Caco-2 (cell line): ENCODE measurements around the gene TMEM258. TPM values are rescaled to one million over a fixed set of nuclear protein-coding genes. Genes with fewer than 3 reads are reported as not detected.

Experiments used
- BruUV-seq: library from RNA; stranded (reverse); fragments of 400-500 nt; replicated peaks from 2 replicates; lab custom pipeline; 2021; lab: Mats Ljungman, UMichigan
- CTCF ChIA-PET: fragments of 300-600 bp; sonication (Branson Sonifier 250); formaldehyde crosslinking; loops from one replicate; lab custom pipeline; 2022; ENCODE audit warnings: antibody characterized with exemption; lab: Charles Lee
- POLR2A ChIA-PET: fragments of 300-600 bp; sonication (Branson Sonifier 250); formaldehyde crosslinking; loops from one replicate; lab custom pipeline; 2022; ENCODE audit warnings: antibody characterized with exemption; lab: Charles Lee
- DNase-seq, 2 experiments: peaks; one replicate each; pipeline versions ENCODE4 v3.0.0 to v3.0.0-alpha.2; 2020 to 2022
- H3K27me3 ChIP-seq: replicated peaks from 2 replicates; pipeline ENCODE4 v1.6.0; 2011; ENCODE audit warnings: low read length; ENCODE audit not compliant: control insufficient read depth, insufficient read depth
- H3K36me3 ChIP-seq: 2 replicates; pipeline ENCODE4 v1.5.1; 2011; ENCODE audit warnings: low read length; ENCODE audit not compliant: control insufficient read depth, insufficient read depth
- H3K4me1 ChIP-seq: fragments of 250-450 bp; sonication (Bioruptor Pico); 2 replicates; pipeline ENCODE4 v1.5.1; 2020; ENCODE audit warnings: mild to moderate bottlenecking
- H3K4me3 ChIP-seq: 2 replicates; pipeline ENCODE4 v1.5.1; 2011; ENCODE audit warnings: low read depth, mild to moderate bottlenecking, control low read depth, low read length
- H3K9me3 ChIP-seq: fragments of 250-450 bp; sonication (Bioruptor Pico); 2 replicates; pipeline ENCODE4 v1.5.1; 2020; ENCODE audit warnings: mild to moderate bottlenecking, moderate library complexity
- H3K27ac Mint-ChIP-seq: one replicate; pipeline ENCODE4 v1.8.0; 2022; ENCODE audit warnings: mixed read lengths; ENCODE audit not compliant: unreplicated experiment
- H3K27me3 Mint-ChIP-seq: one replicate; pipeline ENCODE4 v1.8.0; 2022; ENCODE audit warnings: mixed read lengths; ENCODE audit not compliant: insufficient read depth, unreplicated experiment
- H3K36me3 Mint-ChIP-seq: one replicate; pipeline ENCODE4 v1.8.0; 2022; ENCODE audit warnings: mild to moderate bottlenecking, mixed read lengths; ENCODE audit not compliant: insufficient read depth, unreplicated experiment
- H3K4me1 Mint-ChIP-seq: one replicate; pipeline ENCODE4 v1.8.0; 2022; ENCODE audit warnings: low read depth, mixed read lengths; ENCODE audit not compliant: unreplicated experiment
- H3K4me3 Mint-ChIP-seq: one replicate; pipeline ENCODE4 v1.8.0; 2022; ENCODE audit warnings: mild to moderate bottlenecking, moderate library complexity, mixed read lengths; ENCODE audit not compliant: unreplicated experiment
- H3K9me3 Mint-ChIP-seq: one replicate; pipeline ENCODE4 v1.8.0; 2022; ENCODE audit warnings: mixed read lengths; ENCODE audit not compliant: unreplicated experiment
- CTCF ChIP-seq, 2 experiments: fragments of 200-600 bp in 1 of 2; IDR thresholded peaks; 1 replicate in 1 of 2; 2 replicates in 1 of 2; pipeline versions ENCODE4 v1.5.1 to v1.8.0; 2011 to 2022; ENCODE audit warnings: antibody characterized with exemption in 1 of 2, control low read depth in 1 of 2, inconsistent platforms in 1 of 2, low read depth in 1 of 2, low read length in 1 of 2, mild to moderate bottlenecking in 1 of 2, moderate library complexity in 1 of 2; ENCODE audit not compliant: insufficient read depth in 1 of 2, severe bottlenecking in 1 of 2, unreplicated experiment in 1 of 2
- intact Hi-C: fragments of 100-400 bp; cut with micrococcal nuclease; formaldehyde crosslinking; loops from one replicate; pipeline ENCODE4 v1.10.0; 2022; ENCODE audit not compliant: unreplicated experiment
- total RNA-seq: library from RNA; stranded (reverse); gene quantifications from 2 replicates; pipeline ENCODE4 v1.2.3, GENCODE V29; 2022

The TMEM258 gene
- total RNA-seq, 1 experiment from 2014 or later, result 197 TPM

GRCh38 chr11:61745781-61746441 is 46.5 kb downstream of the TMEM258 start:
- DNase-seq, result no peak
- H3K4me3 Mint-ChIP-seq, result no peak overlapping the region
- POLR2A ChIA-PET, result no interaction called here
- H3K27ac Mint-ChIP-seq, result no peak overlapping the region
- H3K4me1 Mint-ChIP-seq, result peaks cover 7% of the 10 kb centered on the region
- peaks cover 17% of the 10 kb centered on the region for H3K36me3 Mint-ChIP-seq
- TF ChIP-seq CTCF (IDR thresholded peaks at IDR 0.05; ENCODE audit: insufficient read depth in 1 of 2, low read depth in 1 of 2, low read length in 1 of 2, severe bottlenecking in 1 of 2, unreplicated experiment in 1 of 2), result no peak
- no peak overlapping the region for H3K4me3 ChIP-seq
- peaks cover 6% of the 10 kb centered on the region for H3K36me3 ChIP-seq
- no peaks in the 10 kb centered on the region for H3K9me3 Mint-ChIP-seq
- no peaks in the 10 kb centered on the region for H3K27me3 ChIP-seq
- CTCF ChIA-PET, result interaction anchor here (2.9 to 4.6 kb wide), 3 partner anchors 41 to 69 kb away, joined by 15 to 78 read pairs (median 24); partner anchors contain the start of genes FEN1 and TMEM258
- no TSS peak for BruUV-seq
- intact Hi-C loops, result no loop called here
- peaks cover 13% of the 10 kb centered on the region for H3K4me1 ChIP-seq
- no peaks in the 10 kb centered on the region for H3K9me3 ChIP-seq
- H3K27me3 Mint-ChIP-seq, result no peaks in the 10 kb centered on the region

- no peaks in the 10 kb centered on the region for H3K9me3 ChIP-seq
- Mint-ChIP-seq H3K27ac (no peak overlapping the region), H3K36me3 (peaks cover 17% of the 10 kb centered on the region), H3K9me3 (no peaks in the 10 kb centered on the region), H3K4me1 (peaks cover 7% of the 10 kb centered on the region), H3K27me3 (no peaks in the 10 kb centered on the region), H3K4me3 (no peak overlapping the region)
- TF ChIP-seq CTCF (IDR thresholded peaks at IDR 0.05; ENCODE audit: insufficient read depth in 1 of 2, low read depth in 1 of 2, low read length in 1 of 2, severe bottlenecking in 1 of 2, unreplicated experiment in 1 of 2), result no peak
- POLR2A ChIA-PET, result no interaction called here
- DNase-seq, result no peak
- intact Hi-C loops, result no loop called here
- H3K4me1 ChIP-seq, result peaks cover 13% of the 10 kb centered on the region
- no TSS peak for BruUV-seq
- H3K4me3 ChIP-seq, result no peak overlapping the region
- CTCF ChIA-PET, result interaction anchor here (0.6 to 1.2 kb wide), 2 partner anchors 11 to 295 kb away, joined by 6 to 8 read pairs; no protein-coding TSS in a partner anchor
- H3K27me3 ChIP-seq, result no peaks in the 10 kb centered on the region
- H3K36me3 ChIP-seq, result peaks cover 8% of the 10 kb centered on the region
Measured at GRCh38 chr11:61744609-61745156, 47.7 kb downstream of the TMEM258 start.

- ChIA-PET CTCF (interaction anchor here (0.7 to 1.2 kb wide), 4 partner anchors 11 to 44 kb away, joined by 3 to 6 read pairs (median 5); no protein-coding TSS in a partner anchor), POLR2A (no interaction called here)
- no peak for TF ChIP-seq CTCF (IDR thresholded peaks at IDR 0.05; ENCODE audit: insufficient read depth in 1 of 2, low read depth in 1 of 2, low read length in 1 of 2, severe bottlenecking in 1 of 2, unreplicated experiment in 1 of 2)
- no peaks in the 10 kb centered on the region for H3K9me3 ChIP-seq
- no peak overlapping the region for H3K4me3 ChIP-seq
- intact Hi-C loops, result no loop called here
- Mint-ChIP-seq H3K27me3 (no peaks in the 10 kb centered on the region), H3K4me3 (no peak overlapping the region), H3K4me1 (peaks cover 2% of the 10 kb centered on the region), H3K27ac (no peak overlapping the region), H3K9me3 (no peaks in the 10 kb centered on the region), H3K36me3 (peaks cover 17% of the 10 kb centered on the region)
- H3K4me1 ChIP-seq, result peaks cover 13% of the 10 kb centered on the region
- H3K27me3 ChIP-seq, result no peaks in the 10 kb centered on the region
- BruUV-seq, result no TSS peak
- DNase-seq, result no peak
- peaks cover 8% of the 10 kb centered on the region for H3K36me3 ChIP-seq
Measured at GRCh38 chr11:61744181-61744580, 48.2 kb downstream of the TMEM258 start.
